HG03159 (cell line): Measurements from ENCODE around the gene HDAC2.
"Not testable (repeated sequence)": the region's sequence is repeated elsewhere in the genome, so short reads cannot be mapped to it uniquely, and the experiment has no call there.

Experiments used
- ATAC-seq: cut with Tn5 transposase; IDR thresholded peaks from one replicate; pipeline ENCODE4 v1.9.1; 2021; ENCODE audit warnings: mild to moderate bottlenecking, moderate library complexity; ENCODE audit not compliant: unreplicated experiment

The HDAC2 gene

DNA sequence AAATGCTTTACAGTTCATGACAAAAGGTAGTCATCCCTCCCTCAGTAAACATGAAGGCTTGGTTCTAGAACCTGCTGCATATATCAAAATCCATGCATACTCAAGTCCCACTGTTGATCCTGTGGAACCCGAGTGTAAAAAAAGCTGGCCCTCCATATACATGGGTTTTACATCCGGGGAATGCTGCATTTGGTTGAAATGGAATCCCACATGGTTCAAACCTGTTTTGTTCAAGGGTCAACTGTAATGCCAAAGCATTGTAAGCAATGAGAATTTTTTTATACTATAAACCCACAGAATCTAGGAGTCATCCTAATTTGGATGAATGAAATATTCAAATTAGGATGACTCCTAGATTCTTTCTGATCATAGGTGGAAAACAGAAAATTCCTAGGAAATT lies 5.9 kb upstream of the HDAC2 start:
- ATAC-seq, result no peak

DNA sequence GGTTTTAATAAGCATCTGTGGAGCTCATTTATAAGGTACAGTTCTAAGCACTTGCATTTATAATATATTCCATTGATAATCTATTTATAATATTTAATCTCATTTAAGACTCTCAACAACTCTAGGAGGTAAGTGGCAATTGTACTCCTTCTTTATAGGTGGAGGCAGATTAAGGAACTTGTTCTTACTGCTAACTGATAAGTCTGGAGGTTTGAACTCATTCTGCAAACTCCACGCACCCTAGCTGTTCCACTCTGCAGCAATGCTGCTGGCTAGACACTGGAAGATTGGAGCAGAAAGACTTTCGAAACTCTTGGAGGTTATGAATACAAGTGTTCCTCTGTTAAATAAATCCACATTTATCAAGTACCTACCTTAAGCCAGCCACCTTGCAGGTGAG lies 793 bp upstream of the HDAC2 start:
- ATAC-seq, result no peak

DNA sequence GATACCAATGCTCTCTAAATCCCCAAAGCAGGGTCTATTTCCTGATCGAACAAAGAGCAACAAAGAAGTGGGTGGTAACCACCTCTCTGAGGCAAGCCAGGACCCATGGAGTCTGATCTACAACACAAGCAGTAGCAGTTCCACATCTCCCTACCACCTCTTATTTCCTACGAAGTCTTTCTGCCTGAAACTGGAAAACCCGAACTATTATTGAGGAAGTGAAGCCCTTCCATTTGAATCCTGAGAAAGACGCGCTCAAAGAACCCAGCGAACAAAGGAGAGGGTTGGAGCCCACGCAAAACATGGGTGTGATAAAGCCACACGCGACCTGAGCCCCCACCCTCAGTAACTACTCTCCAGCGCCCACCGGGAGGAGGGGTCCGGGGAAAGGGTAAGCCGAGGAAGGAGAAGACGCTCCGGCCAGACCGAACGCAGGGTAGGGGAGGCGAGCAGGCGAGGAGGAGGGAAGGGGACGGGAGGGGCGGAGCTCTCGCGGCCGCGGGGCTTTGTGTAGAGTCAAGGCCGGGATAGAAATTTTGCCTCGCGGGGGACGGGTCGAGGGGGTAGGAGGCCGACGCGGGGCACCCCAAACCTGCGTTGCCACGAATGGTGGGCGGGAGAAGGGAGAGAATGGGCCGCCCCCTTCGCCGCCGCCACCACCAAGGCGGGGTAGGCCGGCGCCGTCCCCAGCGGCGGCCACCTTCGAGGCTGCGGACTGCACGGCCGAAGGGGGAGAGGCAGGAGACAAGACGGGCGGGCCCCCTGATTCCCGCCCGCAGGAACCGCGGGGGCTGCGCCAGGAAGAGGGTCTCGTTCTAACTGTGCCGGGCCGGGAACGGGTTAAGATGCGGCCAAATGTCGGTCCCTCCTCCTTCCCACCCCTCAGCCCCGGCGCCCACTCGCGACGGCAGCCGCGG lies 802 bp downstream of the HDAC2 start:
- peak; percentile 34 for ATAC-seq

DNA sequence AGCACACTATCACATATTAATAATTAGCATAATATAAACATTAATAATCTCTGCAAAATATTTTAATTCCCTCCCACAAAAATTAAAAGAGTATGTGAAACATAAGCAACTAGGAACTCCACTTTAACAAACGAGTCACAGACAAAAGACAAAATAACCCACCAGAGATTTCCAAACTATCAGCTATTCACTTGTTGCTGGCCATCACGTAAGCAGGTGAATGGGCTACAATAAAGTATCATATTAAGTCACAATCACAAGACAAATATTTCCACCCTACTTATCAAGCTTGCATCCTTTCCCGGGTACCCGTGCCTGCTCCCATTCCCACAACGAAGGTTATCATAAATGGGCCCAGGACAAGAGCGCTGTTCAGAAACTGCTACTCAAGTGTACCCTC lies 2.5 kb downstream of the HDAC2 start:
- ATAC-seq, result no peak

DNA sequence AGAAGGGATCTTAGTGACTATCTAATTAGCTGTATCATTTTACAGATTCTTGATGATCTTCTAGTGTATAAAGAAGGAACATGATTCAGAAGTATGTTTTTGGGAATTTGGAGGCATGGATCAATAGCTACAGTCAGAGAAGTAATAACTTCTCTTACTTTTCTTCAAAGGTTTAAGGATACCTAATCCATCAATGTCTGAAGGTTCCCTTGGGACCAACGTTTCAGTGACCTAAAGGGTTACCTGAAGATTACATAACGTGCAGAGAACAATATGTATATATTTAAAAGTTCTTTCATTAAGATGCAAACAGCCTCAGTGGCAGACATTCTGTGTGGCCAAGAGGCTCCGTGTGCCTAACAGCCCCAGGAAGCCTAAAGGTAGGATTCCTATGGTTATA lies 3.2 kb downstream of the HDAC2 start:
- ATAC-seq, result no peak

DNA sequence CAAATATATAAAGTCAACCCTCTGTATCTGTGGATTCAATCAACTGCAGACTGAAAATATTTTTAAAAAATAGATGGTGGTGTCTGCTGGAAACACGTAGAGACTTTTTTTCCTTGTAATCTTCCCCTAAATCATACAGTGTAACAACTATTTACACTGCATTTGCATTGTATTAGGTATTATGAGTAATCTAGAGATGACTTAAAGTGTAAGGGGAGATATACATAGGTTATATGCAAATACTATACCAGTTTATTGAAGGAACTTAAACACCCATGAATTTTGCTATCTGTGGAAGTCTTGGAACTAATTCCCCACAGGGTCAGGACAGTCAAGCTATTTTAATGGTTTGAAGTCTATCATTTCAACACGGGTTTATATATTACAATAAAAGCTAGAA lies 10.2 kb downstream of the HDAC2 start:
- ATAC-seq, result peak; percentile 70

DNA sequence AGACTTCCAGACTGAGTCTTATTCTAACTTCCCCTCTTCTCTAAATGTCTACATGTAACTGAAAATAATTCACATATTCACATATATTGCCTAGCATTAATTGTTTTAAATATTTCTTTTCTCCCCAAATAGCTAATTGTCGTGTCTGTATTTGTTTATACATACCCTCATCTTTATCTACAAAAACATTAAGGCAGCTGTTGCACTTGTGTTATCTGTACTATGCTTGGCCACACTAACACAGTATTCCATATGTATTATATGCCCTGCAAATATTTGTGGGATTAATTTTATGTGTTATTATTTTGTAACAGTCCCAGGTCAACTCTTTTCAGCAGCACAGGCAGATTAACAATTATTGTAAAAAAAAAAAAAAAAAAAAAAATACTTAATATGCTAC lies 11.7 kb downstream of the HDAC2 start:
- no peak for ATAC-seq

DNA sequence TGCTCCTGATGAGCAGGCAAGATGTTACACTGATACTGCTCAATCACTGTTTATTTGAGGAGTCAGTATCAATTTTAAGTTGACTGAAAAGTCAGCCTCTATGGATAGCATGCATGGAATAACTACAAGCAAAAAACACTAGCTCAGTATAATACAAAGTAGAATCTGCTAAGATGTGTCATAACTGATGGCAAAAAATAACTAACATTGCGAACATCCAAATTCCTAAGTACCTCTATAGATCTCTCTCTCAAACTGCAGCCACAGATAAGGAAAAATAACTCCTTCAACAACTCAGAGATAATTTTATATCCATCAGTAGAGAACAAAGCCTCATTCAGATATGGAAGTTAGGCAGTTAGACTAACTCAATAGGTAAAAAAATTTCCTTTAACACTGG lies 16.3 kb downstream of the HDAC2 start:
- no peak for ATAC-seq

DNA sequence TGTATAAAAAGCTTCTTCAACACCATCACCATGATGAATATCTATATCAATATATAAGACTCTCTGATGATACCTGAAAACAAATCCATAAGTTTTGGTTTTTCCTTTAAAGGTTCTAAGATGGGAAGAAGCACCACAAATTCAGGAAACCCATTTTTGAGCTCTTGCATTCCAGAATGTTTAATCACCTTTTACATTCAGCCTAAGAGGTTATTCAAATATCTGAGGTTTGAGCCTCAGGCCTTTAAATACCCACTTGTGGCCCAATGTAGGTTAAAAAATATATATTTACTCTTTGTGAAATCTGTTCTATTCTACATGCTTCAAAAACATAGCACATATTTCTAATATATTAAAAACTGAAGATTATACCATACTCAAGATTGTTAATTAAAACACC lies 17.6 kb downstream of the HDAC2 start:
- no peak for ATAC-seq

DNA sequence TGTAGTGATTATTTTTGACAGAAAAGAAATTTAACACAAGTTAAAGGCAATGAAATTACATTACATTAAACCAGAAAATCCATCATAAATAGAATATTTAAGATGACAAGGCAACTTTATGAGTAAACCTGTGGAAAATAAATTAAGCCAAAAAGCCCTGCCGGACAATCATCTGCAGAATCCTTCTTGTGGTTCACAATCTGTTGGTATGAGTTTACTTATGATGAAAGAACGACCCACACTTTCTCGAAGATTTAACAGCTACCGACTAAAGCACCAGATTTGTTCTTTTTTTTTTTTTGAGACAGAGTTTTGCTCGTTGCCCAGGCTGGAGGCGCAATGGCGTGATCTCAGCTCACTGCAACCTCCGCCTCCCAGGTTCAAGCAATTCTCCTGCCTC lies 21.4 kb downstream of the HDAC2 start:
- ATAC-seq, result no peak

DNA sequence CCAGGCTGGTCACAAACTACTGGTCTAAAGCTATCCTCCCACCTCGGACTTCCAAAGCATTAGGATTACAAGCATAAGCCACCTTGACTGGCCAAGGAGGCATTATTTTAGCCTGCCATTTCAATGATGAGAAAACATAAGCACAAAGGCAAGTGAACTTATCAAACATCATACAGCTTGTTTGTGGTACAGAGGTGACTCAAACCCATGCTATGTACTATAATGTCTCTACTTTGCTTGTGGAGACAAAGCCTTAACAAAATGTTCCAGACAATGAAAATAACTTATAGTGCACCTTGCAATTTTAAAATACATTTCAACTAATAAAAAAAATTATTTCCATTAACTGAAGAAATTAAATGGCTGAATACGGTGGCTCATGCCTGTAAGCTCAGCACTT lies 26.2 kb downstream of the HDAC2 start:
- ATAC-seq, result no peak

DNA sequence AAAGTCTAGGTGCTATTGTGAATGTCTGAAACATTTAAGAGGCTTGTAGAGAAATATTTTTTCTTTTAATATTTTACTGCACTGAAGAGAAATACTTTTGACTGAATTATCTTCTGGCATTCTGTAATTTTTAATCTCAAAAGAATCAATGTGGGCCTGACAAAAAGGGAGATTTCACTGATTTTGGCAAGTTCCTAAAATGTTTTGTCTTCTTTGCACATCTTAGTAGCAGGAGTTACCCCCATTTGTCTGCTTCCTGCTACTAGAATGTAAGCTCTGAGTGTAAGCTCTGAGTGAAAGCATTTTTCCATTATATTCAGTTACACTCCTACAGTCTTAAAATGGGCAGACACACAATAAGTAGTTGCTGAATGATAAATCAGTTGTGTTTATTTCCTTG lies 31.1 kb downstream of the HDAC2 start:
- no peak for ATAC-seq

DNA sequence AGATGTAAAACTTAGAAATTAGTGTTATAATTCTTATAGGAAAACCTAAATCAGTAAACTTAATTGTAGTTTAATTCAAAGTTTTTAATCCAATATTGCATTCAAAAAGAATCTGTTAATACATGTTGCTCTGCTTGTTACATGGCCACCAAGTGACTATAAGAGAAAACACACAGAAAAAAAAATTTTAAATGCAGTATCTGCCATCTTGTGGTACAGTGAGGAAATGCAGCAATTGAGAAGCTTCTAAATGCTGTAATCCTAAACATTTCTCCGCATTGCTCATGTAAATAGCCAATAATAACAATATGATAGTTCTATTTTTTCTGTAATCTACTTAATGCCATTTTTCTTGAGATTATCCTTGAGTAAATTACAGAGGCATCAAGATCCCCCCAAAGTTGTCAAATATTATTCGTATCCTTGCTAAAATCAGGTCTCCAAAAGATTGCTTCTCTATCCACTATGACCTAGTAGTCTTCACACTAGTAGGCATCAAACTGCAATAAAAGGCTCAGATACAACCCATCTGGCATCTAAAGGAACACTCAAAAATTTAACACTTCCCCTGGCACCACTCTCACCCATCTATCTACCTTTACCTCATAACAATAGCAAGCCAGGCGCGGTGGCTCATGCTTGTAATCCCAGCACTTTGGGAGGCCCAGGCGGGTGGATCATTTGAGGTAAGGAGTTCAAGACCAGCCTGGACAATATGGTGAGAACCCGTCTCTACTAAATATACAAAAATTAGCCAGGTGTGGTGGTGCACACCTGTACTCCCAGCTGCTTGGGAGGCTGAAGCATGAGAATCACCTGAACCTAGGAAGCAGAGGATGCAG lies 34.6 kb downstream of the HDAC2 start:
- ATAC-seq, result peak; percentile 92

DNA sequence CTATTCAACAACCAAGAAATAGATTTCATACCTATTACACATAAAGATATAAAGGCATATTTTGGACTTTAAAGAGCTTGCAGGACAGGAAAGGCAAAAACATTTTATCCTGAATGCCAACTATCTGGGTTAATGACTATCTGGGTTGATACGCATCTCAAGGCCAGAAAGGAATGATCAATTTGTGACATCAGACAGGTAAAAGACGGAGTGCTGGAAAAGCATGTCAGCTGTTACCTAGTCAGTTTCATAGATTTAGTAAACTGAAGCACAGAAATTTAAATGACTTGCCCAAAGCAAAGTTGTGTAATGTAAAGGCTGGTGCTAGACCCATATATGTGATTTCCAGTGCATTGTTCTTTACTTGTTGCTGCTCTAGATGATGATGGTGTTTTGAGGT lies 36.8 kb downstream of the HDAC2 start:
- ATAC-seq, result no peak

DNA sequence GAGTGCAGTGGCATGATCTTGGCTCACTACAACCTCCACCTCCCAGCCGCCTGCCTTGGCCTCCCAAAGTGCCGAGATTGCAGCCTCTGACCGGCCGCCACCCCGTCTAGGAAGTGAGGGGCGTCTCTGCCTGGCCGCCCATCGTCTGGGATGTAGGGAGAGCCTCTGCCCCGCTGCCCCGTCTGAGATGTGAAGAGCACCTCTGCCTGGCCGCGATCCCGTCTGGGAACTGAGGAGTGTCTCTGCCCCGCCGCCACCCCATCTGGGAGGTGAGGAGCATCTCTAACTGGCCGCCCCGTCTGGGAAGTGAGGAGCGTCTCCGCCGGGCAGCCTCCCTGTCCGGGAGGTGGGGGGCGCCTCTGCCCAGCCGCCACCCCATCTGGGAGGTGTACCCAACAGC lies 39.0 kb downstream of the HDAC2 start:
- not testable (repeated sequence) for ATAC-seq

DNA sequence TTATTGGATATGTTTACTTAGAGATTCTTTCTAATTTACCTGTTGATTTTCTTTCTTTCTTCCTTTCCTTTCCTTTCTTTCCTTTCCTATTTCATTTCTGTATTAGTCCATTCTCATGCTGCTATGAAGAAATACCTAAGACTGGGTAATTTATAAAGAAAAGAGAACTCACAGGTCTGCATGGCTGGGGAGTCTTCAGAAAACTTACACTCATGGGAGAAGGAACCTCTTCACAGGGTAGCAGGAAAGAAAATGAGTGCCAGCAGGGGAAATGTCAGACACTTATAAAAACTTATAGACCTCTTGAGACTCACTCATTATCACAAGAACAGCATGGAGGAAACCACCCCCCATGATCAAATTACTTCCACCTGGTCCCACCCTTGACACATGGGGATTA lies 40.8 kb downstream of the HDAC2 start:
- no peak for ATAC-seq

DNA sequence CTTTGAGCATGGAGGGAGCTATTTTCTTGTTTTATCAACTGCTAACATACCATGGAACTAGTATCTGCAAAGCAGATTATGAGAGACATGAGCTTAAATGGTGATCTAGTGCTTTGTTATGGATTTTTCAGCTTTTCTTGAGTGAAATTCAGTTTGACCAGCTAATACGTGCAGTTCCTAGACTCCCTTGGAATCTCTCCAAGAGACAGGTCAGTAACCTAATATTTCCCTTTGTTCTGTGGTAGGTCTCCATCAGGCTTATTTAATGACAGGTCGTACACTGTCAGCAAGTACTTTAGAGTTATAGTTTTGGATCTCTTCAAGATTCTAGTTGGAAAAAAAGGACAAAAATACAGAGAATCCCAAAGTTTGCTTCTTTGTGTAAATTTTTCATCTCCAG lies 43.9 kb downstream of the HDAC2 start:
- no peak for ATAC-seq

DNA sequence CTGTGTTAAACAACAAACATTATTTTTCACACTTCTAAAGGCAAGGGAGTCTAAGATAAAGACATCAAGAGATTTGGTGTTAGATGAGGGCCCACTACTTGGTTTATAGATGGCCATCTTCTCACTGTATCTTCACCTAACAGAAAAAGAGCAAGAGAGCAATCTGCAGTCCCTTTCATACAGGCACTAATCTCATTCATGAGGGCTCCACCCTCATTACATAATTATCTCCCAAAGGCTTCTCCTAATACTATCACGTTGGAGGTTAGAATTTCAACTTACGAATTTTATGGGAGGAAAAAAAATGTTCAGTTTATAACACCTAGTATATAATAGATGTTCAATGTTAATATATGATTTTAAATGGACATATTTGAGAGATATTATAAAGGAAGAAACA lies 45.6 kb downstream of the HDAC2 start:
- no peak for ATAC-seq

DNA sequence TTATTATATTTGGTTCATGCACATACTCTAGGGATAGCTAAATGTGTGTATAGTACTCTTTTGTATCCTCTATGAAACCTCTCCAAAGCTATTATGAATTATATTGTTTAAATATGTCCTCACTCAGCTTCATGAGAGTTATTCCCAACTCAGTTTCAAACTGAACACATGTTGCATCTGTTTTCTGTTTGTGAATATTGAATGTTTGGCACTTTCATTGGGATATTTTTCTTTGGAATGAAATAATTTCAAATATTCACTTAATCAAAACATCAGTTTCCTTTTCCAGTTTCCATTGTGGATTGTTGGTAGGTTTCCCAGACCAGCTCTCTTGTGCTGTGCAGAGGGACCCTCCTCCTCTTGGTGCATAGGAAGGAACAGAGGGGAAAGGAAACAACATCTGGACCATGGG lies 46.6 kb downstream of the HDAC2 start:
- no peak for ATAC-seq

DNA sequence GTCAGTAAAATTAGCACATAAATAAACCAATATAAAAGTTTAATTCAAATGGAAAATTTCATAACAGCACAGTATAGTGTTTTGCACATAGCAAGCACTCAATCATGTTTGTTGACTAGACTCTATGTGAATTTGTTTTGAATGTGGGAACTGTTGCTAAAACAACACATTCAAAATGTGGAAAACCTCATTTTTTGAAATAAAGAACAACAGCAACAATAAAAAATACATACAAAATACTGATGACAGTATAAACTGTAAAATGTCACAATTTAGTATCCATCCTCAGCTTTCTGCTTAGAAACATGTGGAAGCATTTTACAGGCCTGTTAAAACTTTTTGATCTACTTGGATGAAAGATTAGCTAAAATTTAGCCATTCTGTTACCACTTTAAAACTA lies 47.4 kb downstream of the HDAC2 start:
- ATAC-seq, result no peak

DNA sequence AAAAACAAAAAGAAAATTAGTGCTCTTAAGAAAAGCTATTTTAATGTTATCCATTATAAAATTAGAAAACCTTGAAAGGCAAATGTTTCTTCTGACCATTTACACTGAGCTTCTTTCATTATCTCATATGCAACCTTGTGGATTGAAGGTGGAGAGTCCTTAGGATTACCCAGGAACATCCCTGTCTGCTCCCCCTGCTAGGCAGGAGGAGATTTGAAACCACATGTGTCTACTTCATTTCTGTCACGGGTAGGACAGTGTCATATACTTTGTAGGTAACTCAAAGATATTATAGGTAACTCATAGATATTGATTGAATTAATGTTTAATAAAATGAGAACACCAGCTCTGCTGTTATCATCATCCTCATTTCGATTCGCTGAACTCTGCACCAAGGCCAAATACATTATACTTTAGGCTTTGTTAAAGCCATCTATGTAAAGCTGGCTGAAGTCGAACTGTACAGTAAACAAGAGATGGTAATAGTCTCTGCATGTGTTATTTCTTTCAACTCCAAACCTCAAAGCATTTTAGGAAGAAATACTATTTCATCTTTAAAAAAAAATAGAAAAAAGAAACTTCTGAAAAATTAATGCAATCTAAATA lies 49.5 kb downstream of the HDAC2 start:
- ATAC-seq, result no peak
